K562 (cell line): Measurements from ENCODE around the gene PLA2G4A. TPM values are rescaled to one million over a fixed set of nuclear protein-coding genes. Genes with fewer than 3 reads are reported as not detected.

ENCODE experiments used
- ATAC-seq: fragments of 200-7000 bp; cut with Tn5 transposase; 3 replicates; pipeline ENCODE4 v1.9.1; 2020; ENCODE audit warnings: moderate library complexity
- BruUV-seq: library from RNA; stranded (reverse); fragments of 400-500 nt; replicated peaks from 2 replicates; lab custom pipeline; 2021; lab: Mats Ljungman, UMichigan
- CTCF ChIA-PET: fragments of 300-600 bp; formaldehyde crosslinking; extraction: SDS; loops from one replicate; lab custom pipeline; 2021; ENCODE audit warnings: low intra/inter-chr PET ratio; lab: Yijun Ruan, JAX
- POLR2A ChIA-PET: fragments of 300-600, 350-650 bp; sonication (Branson Sonifier 250); formaldehyde crosslinking; extraction: SDS; loops from one replicate; lab custom pipeline; 2021; ENCODE audit warnings: antibody characterized with exemption, inconsistent platforms; lab: Yijun Ruan, JAX
- DNase-seq, 4 experiments: peaks; one replicate each; pipeline versions ENCODE4 v3.0.0 to v3.0.0-alpha.2; 2011 to 2018; ENCODE audit warnings: low spot score in 3 of 4, mixed read lengths in 3 of 4; ENCODE audit errors: extremely low read depth in 1 of 4
- FAIRE-seq: peaks from 2 replicates; lab custom pipeline; 2011; peaks lifted over from hg19 to GRCh38; lab: Jason Lieb, UNC
- H2AFZ ChIP-seq: 2 replicates; pipeline ENCODE4 v1.6.0; 2011; ENCODE audit warnings: low read depth, low read length, control low read depth, inconsistent platforms
- H3K27ac ChIP-seq: fragments of 200-600 bp; 3 replicates; pipeline ENCODE4 v1.8.0; 2011; ENCODE audit warnings: low read depth, mild to moderate bottlenecking, control low read depth, inconsistent platforms, low read length, moderate library complexity, mixed read lengths; ENCODE audit errors: extremely low read depth
- H3K27me3 ChIP-seq, 2 experiments: fragments of 300-600 bp in 1 of 2; 2 replicates in 1 of 2; 3 replicates in 1 of 2; pipeline versions ENCODE4 v1.6.0 to v1.8.0; 2011; ENCODE audit warnings: inconsistent platforms in 2 of 2, low read length in 2 of 2, mild to moderate bottlenecking in 1 of 2, mixed read lengths in 1 of 2, moderate library complexity in 1 of 2; ENCODE audit not compliant: control insufficient read depth in 2 of 2, insufficient read depth in 2 of 2
- H3K36me3 ChIP-seq: fragments of 300-600 bp; 3 replicates; pipeline ENCODE4 v1.8.0; 2011; ENCODE audit warnings: mild to moderate bottlenecking, low read length, inconsistent platforms; ENCODE audit not compliant: control insufficient read depth, insufficient read depth
- H3K4me1 ChIP-seq, 2 experiments: fragments of 200-600 bp in 1 of 2; replicated peaks in 1 of 2; 2 replicates in 1 of 2; 3 replicates in 1 of 2; pipeline versions ENCODE4 v1.5.1 to v1.8.0; 2011; ENCODE audit warnings: inconsistent platforms in 2 of 2, low read length in 2 of 2, mild to moderate bottlenecking in 1 of 2, mixed read lengths in 1 of 2, moderate library complexity in 1 of 2; ENCODE audit not compliant: control insufficient read depth in 2 of 2, insufficient read depth in 2 of 2
- H3K4me2 ChIP-seq: 2 replicates; pipeline ENCODE4 v1.6.1; 2011; ENCODE audit warnings: low read length, control low read depth, inconsistent platforms, mixed read lengths; ENCODE audit not compliant: insufficient read depth
- H3K4me3 ChIP-seq: fragments of 200-600 bp; sonication (generic), shearing (Covaris generic); 2 replicates; pipeline ENCODE4 v1.5.1; 2016; ENCODE audit warnings: control low read depth, inconsistent platforms
- H3K79me2 ChIP-seq: fragments of 200-600 bp; 3 replicates; pipeline ENCODE4 v1.8.0; 2011; ENCODE audit warnings: low read length, inconsistent platforms; ENCODE audit not compliant: control insufficient read depth, insufficient read depth
- H3K9ac ChIP-seq, 2 experiments: 2 replicates each; pipeline versions ENCODE4 v1.6.0 to v1.6.1; 2011; ENCODE audit warnings: low read depth in 2 of 2, low read length in 2 of 2, control low read depth in 1 of 2, inconsistent platforms in 1 of 2, mild to moderate bottlenecking in 1 of 2, mixed read lengths in 1 of 2; ENCODE audit not compliant: insufficient read depth in 1 of 2
- H3K9me1 ChIP-seq: one replicate; pipeline ENCODE4 v1.6.0; 2011; ENCODE audit warnings: inconsistent platforms, mild to moderate bottlenecking, low read length, moderate library complexity; ENCODE audit not compliant: control insufficient read depth, insufficient read depth
- H3K9me3 ChIP-seq: replicated peaks from 2 replicates; pipeline ENCODE4 v1.5.1; 2011; ENCODE audit warnings: low read depth, low read length, inconsistent platforms; ENCODE audit not compliant: control insufficient read depth, insufficient read depth
- H4K20me1 ChIP-seq: replicated peaks from 2 replicates; pipeline ENCODE4 v1.6.1; 2011; ENCODE audit warnings: low read length, inconsistent platforms, mixed read lengths; ENCODE audit not compliant: control insufficient read depth, insufficient read depth
- CTBP1 ChIP-seq: fragments of 450-650 bp; IDR thresholded peaks from 2 replicates; pipeline ENCODE4 v1.6.1; 2016; ENCODE audit warnings: borderline replicate concordance
- DDX20 ChIP-seq: fragments of 450-650 bp; IDR thresholded peaks from 2 replicates; pipeline ENCODE4 v1.6.1; 2016; ENCODE audit warnings: missing genetic modification characterization, low read depth, mild to moderate bottlenecking, missing compliant biosample characterization, moderate library complexity
- GABPB1 ChIP-seq: sonication (generic); formaldehyde crosslinking; IDR thresholded peaks from 2 replicates; pipeline ENCODE4 v1.8.0; 2022; ENCODE audit warnings: mild to moderate bottlenecking, missing genetic modification reagents
- HLTF ChIP-seq: fragments of 450-650 bp; IDR thresholded peaks from 2 replicates; pipeline ENCODE4 v1.6.1; 2016
- ID3 ChIP-seq, 2 experiments: fragments of 250-450 bp in 1 of 2; fragments of 450-650 bp in 1 of 2; sonication (Bioruptor Pico) in 1 of 2; IDR thresholded peaks; 2 replicates each; pipeline versions ENCODE4 v1.6.1 to v1.8.0; 2016 to 2021; ENCODE audit warnings: mild to moderate bottlenecking in 2 of 2, moderate library complexity in 2 of 2, missing compliant biosample characterization in 1 of 2, missing genetic modification characterization in 1 of 2
- JUND ChIP-seq, 2 experiments: IDR thresholded peaks; 2 replicates in 1 of 2; 3 replicates in 1 of 2; pipeline ENCODE4 v1.6.1; 2011; ENCODE audit warnings: borderline replicate concordance in 2 of 2, low read depth in 2 of 2, low read length in 2 of 2, improper control_type of control experiment in 1 of 2, missing biosample characterization in 1 of 2, missing genetic modification characterization in 1 of 2, missing genetic modification reagents in 1 of 2
- KHSRP ChIP-seq: fragments of 450-650 bp; IDR thresholded peaks from 2 replicates; pipeline ENCODE4 v1.6.1; 2017
- NFATC3 ChIP-seq: fragments of 450-650 bp; IDR thresholded peaks from 2 replicates; pipeline ENCODE4 v1.6.1; 2017; ENCODE audit warnings: mild to moderate bottlenecking
- POLR2AphosphoS2 ChIP-seq: IDR thresholded peaks from 2 replicates; pipeline ENCODE4 v1.6.1; 2012; ENCODE audit warnings: low read length, improper control_type of control experiment
- RHOXF2B ChIP-seq: fragments of 250-450 bp; sonication (Bioruptor Pico); conservative IDR thresholded peaks from 2 replicates; pipeline ENCODE4 v1.5.1; 2021
- TFAP4 ChIP-seq: sonication (generic); formaldehyde crosslinking; IDR thresholded peaks from 2 replicates; pipeline ENCODE4 v1.8.0; 2022; ENCODE audit warnings: missing genetic modification reagents, mild to moderate bottlenecking, moderate library complexity, borderline replicate concordance
- XRCC5 ChIP-seq: fragments of 200-400 bp; formaldehyde crosslinking; IDR thresholded peaks from 2 replicates; pipeline ENCODE4 v1.6.1; 2017; ENCODE audit warnings: low read depth, mild to moderate bottlenecking, low read length
- ZC3H8 ChIP-seq: fragments of 450-650 bp; IDR thresholded peaks from 2 replicates; pipeline ENCODE4 v1.6.1; 2017
- ZNF174 ChIP-seq: fragments of 250-450 bp; sonication (Bioruptor Pico); IDR thresholded peaks from 2 replicates; pipeline ENCODE4 v1.4.0; 2020; ENCODE audit warnings: mild to moderate bottlenecking
- WGBS: fragments of 100-300 bp; shearing (Covaris generic); methylation state at CpG from one replicate; pipeline ENCODE4 v1.1.6; 2016; ENCODE audit warnings: low coverage, mixed read lengths; ENCODE audit not compliant: insufficient coverage; ENCODE audit errors: missing lambda C conversion rate; 5-methylcytosine and 5-hydroxymethylcytosine counted together
- in situ Hi-C: fragments of 300-500 bp; cut with MboI; formaldehyde crosslinking; loops from 4 replicates; pipeline ENCODE4 v1.15.0; 2018; ENCODE audit warnings: inconsistent platforms, mixed read lengths
- intact Hi-C: fragments of 100-400 bp; cut with micrococcal nuclease; formaldehyde crosslinking; loops from 2 replicates; pipeline ENCODE4 v1.14.2; 2022
- polyA plus RNA-seq, 8 experiments: library from polyadenylated mRNA; depleted of rRNA in 4 of 8; stranded (reverse) in 5 of 8; unstranded in 3 of 8; fragments of >200 nt; fragmentation: Nextera tagmentation in 2 of 8; fragmentation: Illumina TruSeq in 1 of 8; extraction: Ambion mirVana in 2 of 8; extraction: Trizol in 1 of 8; gene quantifications; 2 replicates each; pipeline versions ENCODE4 v1.2.1 to v1.2.3, GENCODE V29; 2011 to 2014; ENCODE audit warnings: inconsistent platforms in 1 of 8, missing spikeins in 1 of 8
- total RNA-seq, 7 experiments: library from RNA; depleted of rRNA in 6 of 7; stranded (reverse); fragments of >200 nt in 6 of 7; fragmentation: Illumina TruSeq in 2 of 7; extraction: Trizol in 2 of 7; gene quantifications; 2 replicates each; pipeline versions ENCODE4 v1.2.1 to v1.2.3, GENCODE V29; 2011 to 2021; ENCODE audit warnings: low replicate concordance in 1 of 7

PLA2G4A gene
- total and polyA plus RNA-seq, 9 of the 15 experiments (the other 6 are each of a cell fraction or from before 2014, with no cell fraction given), result 0.04 to 0.71 (median 0.22) TPM; not detected in 4

- Histone ChIP-seq H3K9ac (no peak overlapping the region), H3K27me3 (no peaks in the 10 kb centered on the region), H3K4me1 (no peaks in the 10 kb centered on the region), H3K27ac (no peak overlapping the region), H3K36me3 (no peaks in the 10 kb centered on the region), H3K9me3 (no peaks in the 10 kb centered on the region), H3K79me2 (no peaks in the 10 kb centered on the region), H3K4me2 (no peak overlapping the region), H4K20me1 (no peaks in the 10 kb centered on the region), H3K9me1 (no peaks in the 10 kb centered on the region), H3K4me3 (no peak overlapping the region), H2AFZ (no peak overlapping the region)
- ChIA-PET POLR2A (no interaction called here), CTCF (no interaction called here)
- ATAC-seq (no peak), DNase-seq (no peak), FAIRE-seq (no peak)
- no peak for TF ChIP-seq DDX20 (tag)
- no peak for TF ChIP-seq KHSRP
- TF ChIP-seq JUND (IDR thresholded peaks at IDR 0.05; ENCODE audit: borderline replicate concordance, low read depth, low read length), result no peak
- no peak for TF ChIP-seq JUND (tag; IDR thresholded peaks at IDR 0.05; ENCODE audit: borderline replicate concordance, low read depth, low read length)
- no peak for TF ChIP-seq ZNF174 (CRISPR knock-in tag)
- TF ChIP-seq XRCC5, result no peak
- TF ChIP-seq POLR2AphosphoS2, result no peak
- TF ChIP-seq CTBP1, result no peak
- no peak for TF ChIP-seq ZC3H8
- TF ChIP-seq HLTF, result no peak
- TF ChIP-seq TFAP4, result no peak
- TF ChIP-seq GABPB1, result no peak
- TF ChIP-seq NFATC3, result no peak
- TF ChIP-seq RHOXF2B (CRISPR knock-in tag), result no peak
- no peak for TF ChIP-seq ID3 (CRISPR knock-in tag; IDR thresholded peaks at IDR 0.05)
- no peak for TF ChIP-seq ID3 (tag; IDR thresholded peaks at IDR 0.05)
- no TSS peak for BruUV-seq
- intact Hi-C loops, result no loop called here
- in situ Hi-C loops, result no loop called here
- 2% methylated on average over 2 of the region's 2 CpGs for whole genome bisulfite sequencing
Observed at GRCh38 chr1:186831168-186831567, 2.4 kb downstream of the PLA2G4A start.
